Left cardiac atrium (tissue), 4 donors: Measurements from ENCODE around the gene RBM15B. TPM values are rescaled to one million over a fixed set of nuclear protein-coding genes. Genes with fewer than 3 reads are reported as not detected.

Experiments used
- ATAC-seq, 2 donors: fragments of 200-7000 bp; cut with Tn5 transposase; one replicate each; pipeline ENCODE4 v1.9.1; 2020; ENCODE audit warnings: mild to moderate bottlenecking in 2 of 2, moderate library complexity in 2 of 2
- DNase-seq: peaks from one replicate; pipeline ENCODE4 v3.0.0-alpha.2; 2020
- intact Hi-C, 2 donors: fragments of 100-400 bp; cut with DNase I; formaldehyde crosslinking; loops; one replicate each; pipeline versions ENCODE4 v1.14.1 to v1.15.1; 2022 to 2023
- total RNA-seq, 2 donors: library from RNA; stranded (reverse); fragmentation: NEBNext Ultra II Directional; extraction: Animal tissue kit (Norgen Biotek cat#: 25700); gene quantifications; one replicate each; pipeline ENCODE4 v1.2.1, GENCODE V29; 2021
- donor health status: DM: no; HTN: yes; CAD: no.
- donor health status: DM: no; HTN: yes; CAD: no; lungs with severe emphysema.
- donor health status: DM: yes; HTN: yes; CAD: no.
- donor health status: Dilated cardiomyopathy.

Gene RBM15B
- total RNA-seq, 2 donors from 2014 or later = 12.9 to 18.6 TPM

DNA sequence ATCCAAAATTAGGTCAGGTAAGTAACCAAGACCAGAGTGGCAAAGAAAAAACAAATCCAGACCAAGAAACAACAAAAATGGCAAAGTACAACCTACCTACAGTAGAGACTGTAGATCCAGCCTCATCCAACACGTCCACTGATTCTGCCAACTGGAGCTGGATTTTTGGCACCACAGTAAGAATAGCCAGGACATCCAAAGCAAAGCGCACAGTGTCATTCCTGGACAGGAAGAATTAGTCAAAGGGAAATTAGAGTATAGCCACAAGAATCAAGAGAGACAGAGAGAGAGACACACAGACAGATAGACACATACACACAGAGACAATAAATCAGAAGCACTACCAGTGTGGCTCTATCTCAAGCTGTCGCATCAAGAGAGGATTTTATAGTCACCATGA is 31.1 kb downstream of the RBM15B start:
- intact Hi-C loops = no loop called here
- ATAC-seq (no peak), DNase-seq (no peak)

GRCh38 chr3:51426921-51427320 is 35.8 kb downstream of the RBM15B start:
- ATAC-seq = no peak
- no peak for DNase-seq
- intact Hi-C loops = no loop called here

- intact Hi-C loops = no loop called here
- no peak for DNase-seq
- no peak for ATAC-seq
Observed at GRCh38 chr3:51429138-51429537, 38.1 kb downstream of the RBM15B start.

DNA sequence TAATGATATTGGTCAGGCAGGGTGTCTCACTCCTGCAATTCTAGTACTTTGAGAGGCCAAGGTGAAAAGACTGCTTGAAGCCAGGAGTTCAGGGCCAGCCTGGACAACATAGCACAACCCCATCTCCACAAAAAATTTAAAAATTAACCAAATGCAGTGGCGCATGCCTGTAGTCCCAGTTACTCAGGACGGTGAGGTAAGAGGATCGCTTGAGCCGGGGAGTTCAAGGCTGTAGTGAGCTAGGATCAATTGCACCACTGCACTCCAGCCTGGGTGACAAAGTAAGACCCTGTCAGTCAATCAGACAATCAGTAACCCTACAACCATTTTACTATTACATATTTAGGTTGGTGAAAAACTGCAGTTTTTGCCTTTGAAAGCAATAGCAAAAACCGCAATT is 43.0 kb downstream of the RBM15B start:
- intact Hi-C loops = loop anchor here in 1 of 2 donors (5.0 kb wide), 1 partner anchor 817 kb away; the partner anchor contains the start of gene MAPKAPK3
- DNase-seq (no peak), ATAC-seq (no peak)

- intact Hi-C loops = loop anchor here in 1 of 2 donors (5.0 kb wide), 1 partner anchor 818 kb away; the partner anchor contains the start of gene MAPKAPK3
- ATAC-seq (peak; percentile 82), DNase-seq (no peak)
Observed at GRCh38 chr3:51434746-51435327, 43.8 kb downstream of the RBM15B start.

GRCh38 chr3:51436998-51437639 is 46.0 kb downstream of the RBM15B start:
- ATAC-seq (no peak), DNase-seq (no peak)
- intact Hi-C loops = no loop called here

DNA sequence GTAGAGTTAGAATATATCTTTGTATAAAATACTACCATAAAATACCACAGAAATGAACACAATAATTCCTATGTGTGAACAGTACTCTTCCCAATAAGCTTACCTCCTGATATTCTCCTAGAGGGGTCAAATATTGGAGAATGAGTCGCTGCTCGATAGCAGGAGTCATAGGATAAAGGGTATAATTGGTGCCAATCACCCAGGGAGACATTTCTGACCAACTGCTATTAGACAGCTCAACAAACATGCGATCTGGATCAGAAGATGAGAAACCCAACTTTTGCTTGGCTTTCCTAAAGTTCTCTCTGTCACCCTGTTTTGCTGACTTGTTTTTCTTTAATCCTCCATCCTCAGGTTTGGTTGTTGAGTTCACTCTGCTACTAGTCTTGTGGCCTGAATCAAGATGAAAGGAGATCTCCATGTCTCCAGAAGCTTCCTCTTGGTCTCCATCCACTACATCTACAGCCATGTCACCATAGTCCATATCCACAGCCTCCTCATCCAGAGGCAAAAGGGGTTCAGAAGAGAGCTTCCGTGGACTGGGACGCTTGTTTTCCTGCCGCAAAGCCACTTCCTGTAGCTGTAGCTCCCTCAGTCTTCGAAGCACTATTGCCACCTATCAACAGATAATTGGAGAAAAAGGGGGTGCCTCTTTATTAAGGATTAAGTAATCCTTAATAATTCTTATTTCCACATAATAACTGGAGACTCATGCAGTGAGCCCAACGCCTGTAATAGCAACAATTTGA is 50.4 kb downstream of the RBM15B start:
- intact Hi-C loops = no loop called here
- ATAC-seq (no peak), DNase-seq (no peak)

DNA sequence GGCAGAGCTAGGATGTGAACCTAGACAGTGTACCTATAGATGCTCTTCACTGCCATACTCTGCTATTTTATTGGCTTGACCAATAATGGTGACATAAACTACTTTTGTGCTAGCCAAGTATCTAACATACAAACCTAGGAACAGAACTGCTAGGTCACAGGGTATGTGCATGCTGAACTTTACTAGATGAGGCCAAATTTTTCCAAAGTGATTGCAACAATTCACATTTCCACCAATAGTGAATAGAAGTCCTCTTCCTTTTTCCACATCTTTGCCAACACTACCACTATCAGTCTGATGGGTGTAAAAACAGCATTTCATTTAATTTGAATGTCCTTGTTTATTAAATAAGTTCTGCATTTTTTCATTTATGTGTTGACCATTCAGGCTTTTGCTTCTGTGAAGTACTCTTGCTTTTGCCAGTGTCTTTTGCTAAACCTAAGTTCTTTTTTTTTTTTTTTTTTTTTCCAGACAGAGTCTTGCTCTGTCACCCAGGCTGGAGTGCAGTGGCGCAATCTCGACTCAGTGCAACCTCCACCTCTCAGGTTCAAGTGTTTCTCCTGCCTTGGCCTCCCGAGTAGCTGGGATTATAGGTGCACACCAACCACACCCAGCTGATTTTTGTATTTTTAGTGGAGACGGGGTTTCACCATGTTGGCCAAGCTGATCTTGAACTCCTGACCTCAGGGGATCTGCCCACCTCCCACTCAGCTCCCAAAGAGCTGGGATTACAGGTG is 54.6 kb downstream of the RBM15B start:
- intact Hi-C loops = no loop called here
- DNase-seq = no peak
- ATAC-seq = peak in 1 of 2 donors; percentile 59

Other genes with a start within 250 kb of the RBM15B start
- 10 to 100 TPM; 59.2 to 97.0 TPM for gene MANF, start 6.0 kb upstream of the RBM15B start, total RNA-seq
- gene DCAF1, start 108.7 kb downstream of the RBM15B start, total RNA-seq = 10 to 100 TPM; 14.3 to 16.4 TPM
- 10 to 100 TPM in 1 of 2 donors, 1 to 10 TPM in 1; 9.1 to 15.0 TPM for gene RAD54L2, start 147.4 kb downstream of the RBM15B start, total RNA-seq